IPS-20b (cell line): ENCODE results near the gene AUNIP.

Experiments
- H3K27ac ChIP-seq: one replicate; pipeline ENCODE4 v1.5.1; 2013; ENCODE audit warnings: low read length
- H3K27me3 ChIP-seq: 2 replicates; pipeline ENCODE4 v1.6.1; 2013; ENCODE audit warnings: mild to moderate bottlenecking, low read length, inconsistent platforms; ENCODE audit not compliant: insufficient read depth
- H3K36me3 ChIP-seq: 2 replicates; pipeline ENCODE4 v1.6.1; 2013; ENCODE audit warnings: low read depth, mild to moderate bottlenecking, inconsistent platforms, low read length, moderate library complexity; ENCODE audit not compliant: insufficient read depth
- H3K4me1 ChIP-seq: 2 replicates; pipeline ENCODE4 v1.6.1; 2013; ENCODE audit warnings: mild to moderate bottlenecking, control low read depth, inconsistent platforms, low read length, moderate library complexity; ENCODE audit not compliant: insufficient read depth
- H3K4me3 ChIP-seq: 2 replicates; pipeline ENCODE4 v1.5.1; 2013; ENCODE audit warnings: mild to moderate bottlenecking, low read length, inconsistent platforms
- H3K9ac ChIP-seq: 2 replicates; pipeline ENCODE4 v1.6.1; 2013; ENCODE audit warnings: low read depth, mild to moderate bottlenecking, inconsistent platforms, low read length, moderate library complexity
- H3K9me3 ChIP-seq: 2 replicates; pipeline ENCODE4 v1.6.1; 2013; ENCODE audit warnings: mild to moderate bottlenecking, low read depth, low read length, inconsistent platforms; ENCODE audit not compliant: insufficient read depth

The AUNIP gene

GRCh38 chr1:25795211-25795610, 64.0 kb downstream of the AUNIP start:
- H3K27me3 ChIP-seq = peaks cover 11% of the 10 kb centered on the region
- H3K4me1 ChIP-seq = no peaks in the 10 kb centered on the region
- H3K27ac ChIP-seq = no peak overlapping the region
- no peaks in the 10 kb centered on the region for H3K36me3 ChIP-seq
- no peak overlapping the region for H3K9ac ChIP-seq
- H3K9me3 ChIP-seq = no peaks in the 10 kb centered on the region
- no peak overlapping the region for H3K4me3 ChIP-seq

- H3K27me3 ChIP-seq = peaks cover 7% of the 10 kb centered on the region
- H3K9me3 ChIP-seq = no peaks in the 10 kb centered on the region
- H3K36me3 ChIP-seq = no peaks in the 10 kb centered on the region
- H3K9ac ChIP-seq = no peak overlapping the region
- H3K4me1 ChIP-seq = no peaks in the 10 kb centered on the region
- no peak overlapping the region for H3K27ac ChIP-seq
- H3K4me3 ChIP-seq = no peak overlapping the region
Measured at GRCh38 chr1:25794325-25794724, 64.9 kb downstream of the AUNIP start.

GRCh38 chr1:25793585-25794170, 65.6 kb downstream of the AUNIP start:
- Histone ChIP-seq H3K9me3 (no peaks in the 10 kb centered on the region), H3K27ac (no peak overlapping the region), H3K9ac (no peak overlapping the region), H3K36me3 (no peaks in the 10 kb centered on the region), H3K27me3 (peaks cover under 1% of the 10 kb centered on the region; the same call in 1 of the 2 replicates), H3K4me3 (no peak overlapping the region), H3K4me1 (no peaks in the 10 kb centered on the region)

GRCh38 chr1:25792115-25792514, 67.1 kb downstream of the AUNIP start:
- H3K27me3 ChIP-seq = no peaks in the 10 kb centered on the region
- no peak overlapping the region for H3K27ac ChIP-seq
- no peaks in the 10 kb centered on the region for H3K9me3 ChIP-seq
- no peak overlapping the region for H3K4me3 ChIP-seq
- no peaks in the 10 kb centered on the region for H3K36me3 ChIP-seq
- H3K9ac ChIP-seq = no peak overlapping the region
- H3K4me1 ChIP-seq = no peaks in the 10 kb centered on the region

- H3K4me1 ChIP-seq = no peaks in the 10 kb centered on the region
- H3K9ac ChIP-seq = no peak overlapping the region
- H3K27ac ChIP-seq = no peak overlapping the region
- no peaks in the 10 kb centered on the region for H3K27me3 ChIP-seq
- H3K9me3 ChIP-seq = no peaks in the 10 kb centered on the region
- H3K36me3 ChIP-seq = no peaks in the 10 kb centered on the region
- H3K4me3 ChIP-seq = no peak overlapping the region
Measured at GRCh38 chr1:25790472-25790871, 68.8 kb downstream of the AUNIP start.

- Histone ChIP-seq H3K27ac (no peak overlapping the region), H3K36me3 (no peaks in the 10 kb centered on the region), H3K27me3 (no peaks in the 10 kb centered on the region), H3K4me3 (no peak overlapping the region), H3K4me1 (no peaks in the 10 kb centered on the region), H3K9ac (no peak overlapping the region), H3K9me3 (no peaks in the 10 kb centered on the region)
Measured at GRCh38 chr1:25787760-25788166, 71.5 kb downstream of the AUNIP start.

- H3K27me3 ChIP-seq = no peaks in the 10 kb centered on the region
- H3K9ac ChIP-seq = no peak overlapping the region
- H3K9me3 ChIP-seq = no peaks in the 10 kb centered on the region
- no peaks in the 10 kb centered on the region for H3K36me3 ChIP-seq
- H3K4me1 ChIP-seq = no peaks in the 10 kb centered on the region
- no peak overlapping the region for H3K4me3 ChIP-seq
- H3K27ac ChIP-seq = no peak overlapping the region
Measured at GRCh38 chr1:25786887-25787759, 72.1 kb downstream of the AUNIP start.

- Histone ChIP-seq H3K9ac (no peak overlapping the region), H3K27me3 (no peaks in the 10 kb centered on the region), H3K9me3 (no peaks in the 10 kb centered on the region), H3K36me3 (no peaks in the 10 kb centered on the region), H3K4me1 (peaks cover 7% of the 10 kb centered on the region; the same call in 1 of the 2 replicates), H3K27ac (no peak overlapping the region), H3K4me3 (no peak overlapping the region)
Measured at GRCh38 chr1:25785333-25786067, 73.8 kb downstream of the AUNIP start.

GRCh38 chr1:25784575-25785051, 74.6 kb downstream of the AUNIP start:
- H3K27ac ChIP-seq = no peak overlapping the region
- H3K9ac ChIP-seq = no peak overlapping the region
- no peaks in the 10 kb centered on the region for H3K36me3 ChIP-seq
- no peaks in the 10 kb centered on the region for H3K27me3 ChIP-seq
- no peaks in the 10 kb centered on the region for H3K9me3 ChIP-seq
- H3K4me1 ChIP-seq = peaks cover 14% of the 10 kb centered on the region
- H3K4me3 ChIP-seq = no peak overlapping the region
